22Rv1 (cell line): ENCODE data around the gene PNLIPRP2.

Source experiments
- CTCF ChIP-seq: fragments of 450-650 bp; IDR thresholded peaks from 2 replicates; pipeline ENCODE4 v1.5.1; 2017; ENCODE audit warnings: mild to moderate bottlenecking
- ZFX ChIP-seq: fragments of 450-650 bp; IDR thresholded peaks from 2 replicates; pipeline ENCODE4 v1.6.1; 2017; ENCODE audit warnings: antibody characterized with exemption, borderline replicate concordance

- no peak for TF ChIP-seq CTCF
- TF ChIP-seq ZFX, result no peak
Observed at GRCh38 chr10:116676118-116676517, 55.4 kb downstream of the PNLIPRP2 start.
